A204.1 (cell line): ENCODE data around the gene DMD.

Experiments used
- FAIRE-seq: peaks from 2 replicates; lab custom pipeline; 2012; peaks lifted over from hg19 to GRCh38; lab: Jason Lieb, UNC

The DMD gene

DNA sequence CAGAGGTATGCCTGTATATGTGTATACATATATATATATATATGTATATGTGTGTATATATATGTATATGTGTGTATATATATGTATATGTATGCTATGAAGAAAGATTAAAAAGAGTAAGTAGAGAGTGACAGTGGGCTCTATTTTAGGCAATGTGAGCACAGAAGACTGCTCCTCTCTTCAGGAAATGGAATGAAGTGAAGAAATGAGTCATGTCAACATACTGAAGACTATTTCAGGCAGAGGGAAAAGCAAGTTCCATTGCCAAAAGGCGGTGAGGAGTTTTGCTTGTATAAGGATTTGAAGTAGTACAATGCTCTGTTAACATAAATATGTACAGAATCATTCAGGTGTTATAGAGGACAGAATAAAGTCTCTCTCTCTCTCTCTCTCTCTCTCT, 1366.3 kb downstream of the DMD start:
- FAIRE-seq: no peak

GRCh38 chrX:31838617-31839016, 1372.7 kb downstream of the DMD start:
- no peak for FAIRE-seq

GRCh38 chrX:31837445-31838049, 1373.8 kb downstream of the DMD start:
- FAIRE-seq: no peak

DNA sequence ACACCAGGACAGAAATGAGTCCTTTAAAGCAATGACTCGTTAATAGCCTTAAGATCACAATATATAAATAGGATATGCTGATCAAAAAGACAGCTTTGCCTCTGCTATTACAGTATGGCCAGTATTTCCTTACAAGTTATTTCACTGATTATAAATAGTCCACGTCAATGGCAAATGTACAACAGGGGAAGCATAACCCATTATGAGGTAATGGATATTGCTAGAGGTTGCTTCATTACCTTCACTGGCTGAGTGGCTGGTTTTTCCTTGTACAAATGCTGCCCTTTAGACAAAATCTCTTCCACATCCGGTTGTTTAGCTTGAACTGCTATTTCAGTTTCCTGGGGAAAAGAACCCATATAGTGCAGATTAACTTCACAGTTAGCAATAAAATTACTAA, 1374.9 kb downstream of the DMD start:
- no peak for FAIRE-seq

- FAIRE-seq: no peak
Measured at GRCh38 chrX:31832263-31832662, 1379.1 kb downstream of the DMD start.

DNA sequence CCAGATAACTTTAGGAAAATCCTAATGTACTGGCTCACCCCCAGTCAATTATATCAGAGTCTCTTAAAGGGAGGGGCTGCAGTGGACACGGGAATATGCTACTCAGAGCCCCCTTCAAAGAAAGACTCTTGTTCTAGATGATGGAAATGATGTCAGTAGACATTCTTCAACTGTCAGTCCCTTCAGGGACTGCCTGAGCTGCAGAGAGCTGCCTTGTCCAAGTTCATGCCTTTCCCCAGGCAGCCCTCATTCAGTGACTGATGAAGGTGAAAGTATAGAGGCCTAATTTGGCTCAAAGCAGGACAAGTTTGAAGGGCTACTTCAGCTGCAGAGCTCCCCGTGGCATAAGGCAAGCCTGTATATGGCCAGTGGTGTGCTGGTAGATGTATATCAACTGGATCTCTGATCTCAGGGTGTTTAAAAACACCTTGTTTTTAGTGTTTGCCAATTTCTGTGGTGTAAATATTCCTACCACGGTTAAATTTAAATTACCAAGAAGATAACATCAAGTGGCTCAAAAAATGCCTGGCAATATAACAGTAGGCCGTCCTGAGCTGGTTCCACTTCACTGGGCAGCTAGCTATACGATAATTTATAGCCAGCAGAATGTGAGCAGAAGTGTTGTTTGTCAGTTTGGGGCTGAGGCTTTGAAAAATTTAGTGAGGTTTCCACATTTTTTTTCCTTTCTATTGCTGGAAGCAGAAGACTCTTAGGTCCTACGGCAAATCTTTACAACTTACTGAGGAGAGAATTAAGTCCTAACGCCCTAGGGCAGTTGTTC, 1390.7 kb downstream of the DMD start:
- no peak for FAIRE-seq

DNA sequence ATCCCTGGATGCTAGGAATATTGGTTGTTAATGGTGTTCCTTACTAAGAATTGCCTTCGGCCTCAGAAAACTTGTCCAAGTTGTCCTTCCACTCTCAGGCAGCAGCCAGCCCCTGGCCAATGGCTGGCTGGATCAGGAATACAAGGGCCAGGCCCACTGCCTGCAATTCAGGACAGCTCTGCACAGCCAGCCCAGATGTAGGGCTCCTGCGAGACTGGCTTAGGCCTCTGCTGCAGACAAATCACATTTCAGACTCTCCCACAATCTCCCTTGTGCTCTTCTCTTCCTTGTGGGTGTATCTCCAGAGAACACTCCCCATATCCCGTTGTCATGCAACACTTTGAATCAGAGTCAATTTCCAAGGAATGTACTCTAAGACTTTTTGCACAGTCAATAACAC, 1391.9 kb downstream of the DMD start:
- no peak for FAIRE-seq

DNA sequence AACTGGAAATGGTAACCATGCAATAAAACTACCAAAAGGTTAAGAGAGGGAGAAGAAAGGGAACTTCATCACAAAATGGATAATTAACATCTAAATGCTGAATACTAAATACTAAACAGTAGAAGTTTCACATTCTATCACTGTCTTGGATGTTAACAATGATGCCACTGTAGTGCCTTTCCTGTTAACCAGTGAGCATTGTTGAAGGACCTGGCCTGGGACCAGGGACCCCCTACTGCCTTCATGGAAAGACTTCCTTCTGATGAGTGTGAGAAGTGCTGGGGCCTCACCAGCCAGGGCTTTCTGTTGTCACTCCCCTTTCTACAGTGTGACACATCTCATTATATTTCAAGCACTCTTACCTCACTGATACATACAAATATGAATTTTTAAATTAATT, 1400.2 kb downstream of the DMD start:
- no peak for FAIRE-seq

DNA sequence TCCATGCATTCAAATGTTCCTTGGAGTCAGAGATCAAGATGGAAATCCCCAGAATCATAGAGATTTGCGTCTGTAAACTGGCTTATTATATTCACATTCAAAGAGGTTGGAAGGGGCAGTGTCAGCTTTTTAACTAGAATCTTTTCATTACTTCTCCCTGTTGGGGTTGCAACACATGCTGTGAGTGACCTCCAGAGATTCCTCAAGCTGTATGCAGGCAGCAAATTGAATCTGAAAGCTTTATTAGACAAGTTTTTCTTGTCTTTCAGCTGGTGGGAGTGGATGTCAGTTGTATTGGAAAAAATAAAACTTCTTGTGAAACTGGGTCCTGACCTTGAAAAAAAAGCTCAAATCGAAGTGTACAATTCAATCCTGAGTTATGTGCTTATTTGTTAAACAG, 1403.0 kb downstream of the DMD start:
- no peak for FAIRE-seq

- FAIRE-seq: no peak
Measured at GRCh38 chrX:31807165-31807564, 1404.2 kb downstream of the DMD start.

DNA sequence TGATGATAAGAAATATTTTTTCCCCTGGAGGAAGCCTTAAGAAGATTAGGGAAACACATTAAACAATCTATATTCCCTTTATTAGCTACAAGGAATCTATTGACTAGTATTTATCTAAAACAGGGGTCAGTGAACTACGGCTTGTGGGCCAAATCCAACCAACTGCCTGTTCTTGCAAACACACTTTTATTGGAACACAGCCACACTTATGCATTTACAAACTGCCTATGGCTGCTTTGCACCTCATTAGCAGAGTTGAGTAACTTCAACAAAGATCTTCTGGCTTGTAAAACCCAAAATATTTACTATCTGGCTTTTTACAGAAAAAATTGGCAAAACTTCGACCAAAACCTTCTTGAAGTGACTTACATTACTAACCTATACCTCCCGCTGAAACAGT, 1405.6 kb downstream of the DMD start:
- no peak for FAIRE-seq

DNA sequence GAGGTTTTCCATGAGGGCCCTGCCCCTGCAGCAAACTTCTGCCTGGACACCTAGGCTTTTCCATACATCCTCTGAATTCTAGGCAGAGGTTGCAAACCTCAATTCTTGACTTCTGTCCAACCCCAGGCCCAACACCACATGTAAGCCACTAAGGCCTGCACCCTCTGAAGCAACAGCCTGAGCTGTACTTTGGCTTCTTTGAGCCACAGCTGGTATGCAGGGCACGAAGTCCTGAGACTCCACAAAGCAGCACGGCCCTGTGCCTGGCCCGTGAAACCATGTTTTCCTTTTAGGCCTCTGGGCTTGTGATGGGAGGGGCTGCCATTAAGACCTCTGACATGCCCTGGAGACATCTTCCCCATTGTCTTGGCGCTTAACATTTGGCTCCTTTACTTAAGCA, 1411.1 kb downstream of the DMD start:
- FAIRE-seq: no peak

DNA sequence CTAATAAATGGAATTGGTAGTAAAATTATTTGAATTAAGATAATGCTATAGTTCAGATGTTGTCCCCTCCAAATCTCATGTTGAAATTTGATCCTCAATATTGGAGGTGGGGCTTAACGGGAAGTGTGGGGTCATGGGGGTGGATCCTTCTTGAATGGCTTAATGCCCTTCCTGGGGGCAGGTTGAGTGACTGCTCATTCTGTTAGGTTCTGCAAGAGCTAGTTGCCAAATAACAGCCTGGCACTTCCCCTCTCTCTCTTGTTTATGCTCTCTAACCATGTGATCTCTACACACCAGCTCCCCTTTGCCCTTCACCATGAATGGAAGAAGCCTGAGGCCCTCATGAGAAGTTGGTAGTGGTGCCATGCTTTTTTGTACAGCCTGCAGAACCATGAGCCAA, 1414.7 kb downstream of the DMD start:
- FAIRE-seq: no peak

GRCh38 chrX:31747411-31747810, 1463.9 kb downstream of the DMD start:
- no peak for FAIRE-seq

DNA sequence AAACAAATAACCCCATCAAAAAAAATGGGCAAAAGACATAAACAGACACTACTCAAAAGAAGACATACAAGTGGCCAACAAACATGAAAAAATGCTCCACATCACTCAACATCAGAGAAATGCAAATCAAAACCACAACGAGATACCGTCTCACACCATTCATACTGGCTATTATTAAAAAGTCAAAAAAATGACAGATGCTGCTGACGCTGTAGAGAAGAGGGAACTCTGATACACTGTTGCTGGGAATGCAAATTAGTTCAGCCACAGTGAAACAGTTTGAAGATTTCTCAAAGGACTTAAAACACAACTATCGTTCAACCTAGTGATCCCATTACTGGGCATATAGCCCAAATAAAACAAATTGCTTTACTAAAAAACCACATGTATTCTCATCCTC, 1468.3 kb downstream of the DMD start:
- FAIRE-seq: no peak

DNA sequence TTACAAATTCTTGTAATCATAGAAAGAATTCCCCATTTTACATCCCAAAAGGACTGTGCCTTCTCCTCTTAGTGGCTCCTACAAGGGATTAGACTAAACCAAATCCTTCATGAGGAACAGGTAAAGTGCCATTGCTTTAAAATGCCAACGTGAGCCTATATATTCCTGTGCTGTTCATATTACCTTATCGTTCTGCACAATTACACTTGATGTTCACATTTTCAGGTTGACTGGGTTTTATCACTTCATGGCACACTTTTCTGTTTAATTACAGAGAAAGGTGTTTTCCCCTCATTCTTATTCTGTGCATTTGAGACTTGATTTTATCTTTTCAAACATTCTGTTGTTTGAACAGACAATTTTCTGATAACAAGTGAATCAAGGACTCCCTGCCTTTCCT, 1493.9 kb downstream of the DMD start:
- no peak for FAIRE-seq

DNA sequence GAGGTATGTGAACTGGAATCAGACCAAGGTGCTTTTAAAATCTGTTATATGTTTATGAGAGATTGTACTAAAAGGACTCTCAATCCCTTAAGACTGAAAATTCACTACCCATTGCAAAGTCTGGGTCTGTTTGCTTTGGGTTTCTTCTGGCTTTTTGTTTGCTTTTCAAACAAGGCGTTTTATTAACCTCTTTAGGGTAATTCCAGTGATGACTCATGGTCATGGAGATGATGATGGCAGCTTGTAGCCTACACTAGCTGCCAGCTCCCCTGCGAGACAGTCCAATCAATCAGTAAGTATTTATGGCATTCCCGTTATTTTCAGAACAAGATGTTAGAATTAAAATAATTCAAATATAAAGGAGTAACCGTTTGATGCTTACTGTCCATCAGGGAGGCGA, 1495.7 kb downstream of the DMD start:
- FAIRE-seq: no peak

DNA sequence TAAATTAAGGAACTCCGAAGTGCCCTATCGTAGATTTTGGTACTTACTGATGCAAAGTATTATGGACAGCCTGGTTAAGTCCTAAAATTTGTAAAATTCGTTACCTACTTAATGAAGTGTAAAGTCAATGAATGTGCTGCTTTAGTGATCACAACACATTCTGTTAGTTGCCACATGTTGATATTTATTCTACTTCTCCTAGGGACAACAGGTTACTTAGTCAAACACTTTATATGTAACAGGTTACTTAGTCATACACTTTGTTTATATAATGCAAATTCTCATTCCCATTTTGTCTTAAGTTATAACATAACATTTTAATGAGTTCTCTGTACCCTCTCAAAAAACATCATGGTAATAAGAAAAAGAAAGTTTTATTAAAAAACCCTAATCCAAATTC, 1496.6 kb downstream of the DMD start:
- FAIRE-seq: no peak

DNA sequence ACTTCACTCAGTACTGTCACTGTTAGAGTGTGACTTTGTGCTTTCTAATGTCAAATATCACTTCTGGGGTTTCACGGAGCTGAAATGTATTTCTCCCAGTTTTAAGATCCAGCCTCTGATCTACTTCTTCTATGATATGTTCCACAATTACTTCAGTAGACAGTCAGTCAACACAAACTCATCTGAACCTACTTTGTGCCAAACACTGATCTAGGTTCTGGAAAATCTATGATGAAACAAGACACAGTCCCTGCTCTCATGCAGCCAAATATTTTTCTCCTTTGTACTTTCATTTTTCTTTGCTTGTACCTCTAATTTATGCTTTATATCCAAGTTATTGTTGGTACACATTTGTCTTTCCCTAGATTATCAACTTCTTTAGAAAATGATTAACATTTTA, 1498.2 kb downstream of the DMD start:
- FAIRE-seq: no peak

GRCh38 chrX:31711166-31711565, 1500.2 kb downstream of the DMD start:
- FAIRE-seq: no peak

GRCh38 chrX:31708116-31708515, 1503.2 kb downstream of the DMD start:
- FAIRE-seq: no peak

- FAIRE-seq: no peak
Measured at GRCh38 chrX:31706466-31706865, 1504.9 kb downstream of the DMD start.

DNA sequence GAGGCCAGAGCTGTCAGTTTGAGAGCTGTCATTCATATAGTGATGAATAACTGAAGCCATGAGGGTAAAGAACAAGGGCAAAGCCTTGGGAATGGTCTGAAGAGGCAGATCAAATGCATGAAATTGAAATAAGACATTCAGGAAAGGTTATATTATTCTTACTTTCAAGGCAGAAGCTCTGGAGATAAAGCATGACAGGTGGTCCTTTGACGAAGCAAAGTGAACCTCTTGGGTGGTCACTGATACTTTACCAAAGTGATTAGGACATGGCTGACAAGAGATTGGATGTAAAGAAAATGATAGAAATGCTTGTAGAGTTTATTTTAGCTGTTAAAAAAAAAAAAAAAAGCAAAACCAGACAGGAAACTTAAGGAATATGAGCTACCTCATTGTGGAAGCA, 1505.5 kb downstream of the DMD start:
- no peak for FAIRE-seq

- no peak for FAIRE-seq
Measured at GRCh38 chrX:31704938-31705337, 1506.4 kb downstream of the DMD start.
